HT1080 (cell line): Measurements from ENCODE around the gene IBA57. TPM values are rescaled to one million over a fixed set of nuclear protein-coding genes. Genes with fewer than 3 reads are reported as not detected.
"Not testable (repeated sequence)": the region's sequence is repeated elsewhere in the genome, so short reads cannot be mapped to it uniquely, and the experiment has no call there.

ENCODE experiments used
- DNase-seq: peaks from one replicate; pipeline ENCODE4 v3.0.0-alpha.2; 2015; ENCODE audit warnings: low read depth
- total RNA-seq: library from RNA; depleted of rRNA; stranded (reverse); fragments of >200 nt; shearing (Covaris generic); gene quantifications from 2 replicates; pipeline ENCODE4 v1.2.3, GENCODE V29; 2014

Gene IBA57
- total RNA-seq, 1 experiment from 2014 or later = 6.1 TPM

DNA sequence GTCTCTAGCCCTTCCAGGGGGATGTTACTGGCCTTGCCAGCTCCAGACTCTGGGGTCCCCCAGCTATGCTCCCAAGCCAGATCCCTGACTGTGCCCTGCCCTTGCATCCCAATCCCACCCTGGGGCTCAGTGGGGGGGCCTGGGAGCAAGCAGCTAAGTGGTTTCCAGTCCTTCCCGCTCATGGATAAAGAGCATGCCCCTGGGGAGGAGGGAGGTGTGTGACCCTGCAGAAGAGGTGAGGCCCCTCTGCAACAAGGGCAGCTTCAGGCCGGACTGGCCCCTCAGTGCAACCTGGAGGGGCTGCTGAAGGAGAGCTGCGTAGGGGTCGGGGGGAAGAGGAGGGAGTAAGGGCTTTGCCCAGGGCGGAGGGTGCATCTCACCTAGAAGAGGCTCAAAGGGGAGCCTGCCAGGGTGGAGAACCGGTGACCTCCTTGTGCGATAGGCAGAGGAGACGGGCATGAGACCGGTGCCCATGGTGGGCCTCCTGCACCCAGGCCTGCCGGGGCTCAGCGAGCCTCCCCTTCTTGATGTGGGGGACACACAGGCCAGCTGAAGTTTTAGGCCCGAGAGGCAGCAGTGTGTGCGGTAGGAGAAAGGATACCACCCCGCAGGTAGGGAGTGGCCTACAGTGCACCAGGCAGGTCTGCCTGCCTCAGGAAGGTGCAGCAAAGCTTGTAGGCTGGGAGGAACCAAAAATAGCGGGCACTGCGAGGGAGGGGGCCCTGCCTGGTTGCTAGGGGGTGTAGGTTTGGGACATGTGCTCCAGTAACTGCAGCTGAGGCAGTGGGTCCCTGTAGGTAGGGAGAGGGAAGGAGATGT is 45.3 kb downstream of the IBA57 start:
- DNase-seq = no peak

DNA sequence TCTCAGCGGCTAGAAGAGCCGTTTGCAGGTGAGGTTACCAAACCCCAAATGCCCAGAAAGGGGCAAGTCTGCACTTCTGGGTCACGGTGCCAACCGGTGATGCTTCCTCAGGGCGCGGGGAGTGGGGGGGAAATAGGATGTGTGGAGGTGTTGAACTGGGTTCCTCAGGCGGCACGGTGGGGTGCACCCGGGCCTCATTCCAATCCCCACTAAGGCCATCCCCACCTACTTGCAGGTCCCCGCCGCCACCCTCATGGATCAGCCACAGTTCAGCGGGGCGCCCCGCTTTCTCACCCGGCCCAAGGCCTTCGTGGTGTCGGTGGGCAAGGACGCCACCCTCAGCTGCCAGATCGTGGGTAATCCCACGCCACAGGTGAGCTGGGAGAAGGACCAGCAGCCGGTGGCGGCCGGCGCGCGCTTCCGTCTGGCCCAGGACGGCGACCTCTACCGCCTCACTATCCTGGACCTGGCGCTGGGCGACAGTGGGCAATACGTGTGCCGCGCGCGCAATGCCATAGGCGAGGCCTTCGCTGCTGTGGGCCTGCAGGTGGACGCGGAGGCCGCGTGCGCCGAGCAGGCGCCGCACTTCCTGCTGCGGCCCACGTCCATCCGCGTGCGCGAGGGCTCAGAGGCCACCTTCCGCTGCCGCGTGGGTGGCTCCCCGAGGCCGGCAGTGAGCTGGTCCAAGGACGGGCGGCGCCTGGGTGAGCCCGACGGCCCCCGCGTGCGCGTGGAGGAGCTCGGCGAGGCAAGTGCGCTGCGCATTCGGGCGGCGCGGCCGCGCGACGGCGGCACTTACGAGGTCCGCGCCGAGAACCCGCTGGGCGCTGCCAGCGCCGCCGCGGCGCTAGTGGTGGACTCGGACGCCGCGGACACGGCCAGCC is 46.2 kb downstream of the IBA57 start:
- DNase-seq = no peak

DNA sequence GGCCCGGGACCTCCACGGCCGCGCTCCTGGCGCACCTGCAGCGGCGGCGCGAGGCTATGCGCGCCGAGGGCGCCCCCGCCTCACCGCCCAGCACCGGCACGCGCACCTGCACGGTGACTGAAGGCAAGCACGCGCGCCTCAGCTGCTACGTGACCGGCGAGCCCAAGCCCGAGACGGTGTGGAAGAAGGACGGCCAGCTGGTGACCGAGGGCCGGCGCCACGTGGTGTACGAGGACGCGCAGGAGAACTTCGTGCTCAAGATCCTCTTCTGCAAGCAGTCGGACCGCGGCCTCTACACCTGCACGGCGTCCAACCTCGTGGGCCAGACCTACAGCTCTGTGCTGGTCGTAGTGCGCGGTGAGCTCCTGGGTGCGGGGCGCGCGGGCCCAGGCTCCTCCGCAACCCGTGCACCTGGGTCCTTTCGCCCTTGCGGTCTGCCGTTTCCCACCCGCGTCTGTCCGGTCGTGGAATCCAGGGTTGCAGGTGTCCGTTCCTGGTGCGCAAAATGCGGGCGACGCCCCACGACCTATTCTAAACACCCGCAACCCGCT is 46.9 kb downstream of the IBA57 start:
- DNase-seq = no peak

GRCh38 chr1:228212966-228213844 is 47.6 kb downstream of the IBA57 start:
- peak; percentile 60 for DNase-seq

GRCh38 chr1:228213917-228214808 is 48.6 kb downstream of the IBA57 start:
- no peak for DNase-seq

DNA sequence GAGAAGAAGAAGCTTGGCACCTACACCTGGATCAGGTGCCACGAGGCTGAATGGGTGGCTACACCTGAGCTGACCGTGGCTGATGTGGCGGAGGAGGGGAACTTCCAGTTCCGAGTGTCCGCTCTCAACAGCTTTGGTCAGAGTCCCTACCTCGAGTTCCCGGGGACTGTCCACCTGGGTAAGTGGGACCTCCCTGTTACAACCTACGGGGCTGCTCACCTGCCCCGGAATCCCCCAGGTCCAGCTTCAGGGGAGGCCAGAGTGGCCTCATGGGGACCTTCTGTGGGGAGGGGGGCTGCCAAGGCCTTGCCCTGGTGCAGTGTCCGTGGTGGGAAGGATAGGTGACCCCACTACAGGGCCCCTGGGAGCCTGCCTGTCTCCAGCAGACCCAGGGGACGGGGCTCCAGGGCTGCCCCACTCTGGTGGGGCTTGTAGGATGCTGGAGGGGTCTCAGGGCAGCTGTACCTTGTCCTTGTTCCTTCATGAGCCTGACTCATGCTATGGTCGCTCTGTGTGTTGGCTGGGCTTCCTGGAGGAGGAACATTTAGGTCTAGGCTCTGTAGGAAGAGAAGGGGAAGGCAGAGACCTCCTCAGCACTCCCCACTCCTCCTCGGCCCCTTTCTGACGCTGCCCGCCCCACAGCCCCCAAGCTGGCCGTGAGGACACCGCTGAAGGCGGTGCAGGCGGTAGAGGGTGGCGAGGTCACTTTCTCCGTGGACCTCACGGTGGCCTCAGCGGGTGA is 49.5 kb downstream of the IBA57 start:
- no peak for DNase-seq

DNA sequence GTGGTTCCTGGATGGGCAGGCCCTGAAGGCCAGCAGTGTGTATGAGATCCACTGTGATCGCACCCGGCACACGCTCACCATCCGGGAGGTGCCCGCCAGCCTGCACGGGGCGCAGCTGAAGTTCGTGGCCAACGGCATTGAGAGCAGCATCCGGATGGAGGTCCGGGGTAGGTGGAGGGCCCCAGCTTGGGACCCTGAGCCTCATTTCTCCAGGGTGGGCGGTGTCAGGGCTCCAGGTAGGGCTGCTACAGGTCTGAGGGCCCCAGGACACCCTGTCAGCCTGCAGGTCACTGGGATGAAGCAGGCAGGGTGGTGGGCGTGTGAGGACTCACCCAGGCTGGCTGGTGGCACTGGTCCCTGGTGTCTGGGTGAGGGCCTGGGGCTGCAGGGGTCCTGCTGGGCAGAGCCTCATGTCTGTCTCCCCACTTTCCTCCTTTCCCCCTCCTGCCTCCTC is 50.1 kb downstream of the IBA57 start:
- no peak for DNase-seq

- no peak for DNase-seq
Observed at GRCh38 chr1:228216371-228217320, 51.0 kb downstream of the IBA57 start.

- DNase-seq = no peak
Observed at GRCh38 chr1:228217551-228218344, 52.1 kb downstream of the IBA57 start.

DNA sequence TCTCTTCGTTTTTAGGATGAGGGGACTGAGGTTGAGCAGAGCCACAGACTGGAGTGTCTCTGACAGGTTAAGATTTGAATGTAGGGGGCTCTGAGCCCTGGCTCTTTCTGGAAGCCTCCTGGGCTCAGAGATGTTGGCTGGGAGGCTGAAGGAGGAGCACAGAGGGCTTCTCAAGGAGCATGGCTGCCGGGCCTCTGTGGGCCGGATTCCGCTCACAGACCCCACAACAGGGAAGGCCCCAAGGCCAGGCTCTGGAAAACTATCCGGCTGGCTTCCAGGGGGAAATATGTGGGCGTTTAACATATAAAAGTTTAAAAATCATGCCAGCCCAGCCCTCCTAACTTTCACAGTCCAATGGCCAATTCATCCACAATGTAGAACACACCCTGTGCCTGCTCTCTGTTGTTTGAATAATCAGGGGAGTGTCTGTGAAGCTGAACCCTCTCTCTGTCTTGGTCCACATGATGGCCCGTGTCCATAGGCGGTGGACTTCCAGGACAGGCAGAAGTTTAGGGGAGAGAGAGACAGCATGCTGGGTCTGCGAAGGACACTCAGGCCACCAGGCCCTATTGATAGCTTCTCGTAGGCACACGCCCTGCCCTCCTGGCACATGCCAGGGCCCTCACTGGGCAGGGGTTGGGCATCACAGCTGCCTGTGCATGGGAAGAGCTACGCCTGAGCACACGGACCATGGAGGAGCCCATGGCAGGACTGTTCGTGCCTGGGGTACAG is 53.1 kb downstream of the IBA57 start:
- DNase-seq = no peak

GRCh38 chr1:228219245-228219961 is 53.8 kb downstream of the IBA57 start:
- no peak for DNase-seq

DNA sequence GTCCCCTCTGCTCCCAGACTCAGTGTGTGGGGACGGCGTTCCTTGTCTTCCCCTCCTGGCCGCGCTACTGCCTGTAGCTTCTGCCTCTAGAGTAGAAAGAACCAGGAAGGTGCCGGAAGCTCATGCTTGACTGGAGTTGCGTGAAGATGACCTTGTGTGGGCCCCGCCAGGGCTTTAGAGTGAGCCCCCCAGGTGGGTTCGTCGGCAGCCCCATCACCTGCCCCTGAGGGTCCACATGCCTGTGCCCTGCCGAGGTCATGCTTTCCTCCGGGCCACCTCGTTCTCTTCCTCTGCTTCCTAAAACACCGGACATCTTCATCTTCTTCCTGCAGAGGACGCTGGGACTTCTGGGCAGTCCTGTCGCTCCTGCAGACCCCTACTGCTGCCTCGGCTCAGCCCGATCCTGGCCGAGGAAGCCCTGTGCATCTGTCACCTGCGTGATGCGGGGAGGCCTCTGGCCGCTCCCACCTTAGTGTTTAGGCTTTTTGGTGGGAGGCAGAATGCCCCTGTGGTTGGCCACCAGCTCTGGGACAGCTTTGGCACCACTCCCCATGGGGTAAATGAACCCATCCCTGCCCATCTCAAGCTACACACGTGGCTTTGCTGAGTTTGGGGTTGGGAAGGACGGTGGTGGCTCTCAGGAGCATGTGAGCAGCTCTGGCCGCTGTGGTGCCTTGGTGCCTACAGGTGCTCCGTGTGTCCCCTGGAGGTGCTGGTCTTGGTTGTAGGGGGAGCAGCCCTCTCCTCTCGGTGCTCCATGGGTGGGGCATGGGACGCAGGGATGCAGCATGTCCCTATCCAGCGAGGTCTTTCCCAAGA is 54.6 kb downstream of the IBA57 start:
- no peak for DNase-seq

- not testable (repeated sequence) for DNase-seq
Observed at GRCh38 chr1:228221097-228221496, 55.5 kb downstream of the IBA57 start.

- no peak for DNase-seq
Observed at GRCh38 chr1:228222548-228222947, 56.9 kb downstream of the IBA57 start.
